ENCODE results near the gene GRID2. TPM values are rescaled to one million over a fixed set of nuclear protein-coding genes. Genes with fewer than 3 reads are reported as not detected.

Gene GRID2
- total RNA-seq, 1 donor from 2014 or later, result 2.1 TPM

DNA sequence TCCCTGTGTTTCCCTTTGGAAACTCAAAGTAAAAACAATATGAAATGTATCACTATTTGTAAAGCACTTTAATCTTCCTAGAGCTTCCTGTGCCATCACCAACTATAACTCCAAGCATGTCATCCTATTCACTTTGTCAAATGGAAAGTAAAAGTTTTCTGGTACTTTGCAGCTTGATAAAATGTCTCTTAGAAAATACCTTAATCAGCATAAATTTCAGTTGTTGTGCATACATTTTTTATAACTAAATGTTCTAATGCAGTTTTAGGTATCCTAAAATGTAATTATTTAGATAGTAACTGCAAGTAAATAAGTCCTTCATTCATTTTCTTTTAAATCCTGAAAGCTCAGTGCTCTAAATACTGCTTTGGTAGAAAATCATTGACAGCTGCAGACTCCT is 558.7 kb downstream of the GRID2 start:
- Mint-ChIP-seq H3K4me1 (ENCODE audit: low read depth, unreplicated experiment) (peaks cover 3% of the 10 kb centered on the region), H3K4me3 (ENCODE audit: unreplicated experiment) (no peak overlapping the region), H3K9me3 (ENCODE audit: unreplicated experiment) (no peaks in the 10 kb centered on the region), H3K27me3 (ENCODE audit: unreplicated experiment) (no peaks in the 10 kb centered on the region), H3K27ac (ENCODE audit: unreplicated experiment) (no peak overlapping the region), H3K36me3 (ENCODE audit: unreplicated experiment) (no peaks in the 10 kb centered on the region)
- DNase-seq, result no peak
- TF ChIP-seq, protein P1, sequence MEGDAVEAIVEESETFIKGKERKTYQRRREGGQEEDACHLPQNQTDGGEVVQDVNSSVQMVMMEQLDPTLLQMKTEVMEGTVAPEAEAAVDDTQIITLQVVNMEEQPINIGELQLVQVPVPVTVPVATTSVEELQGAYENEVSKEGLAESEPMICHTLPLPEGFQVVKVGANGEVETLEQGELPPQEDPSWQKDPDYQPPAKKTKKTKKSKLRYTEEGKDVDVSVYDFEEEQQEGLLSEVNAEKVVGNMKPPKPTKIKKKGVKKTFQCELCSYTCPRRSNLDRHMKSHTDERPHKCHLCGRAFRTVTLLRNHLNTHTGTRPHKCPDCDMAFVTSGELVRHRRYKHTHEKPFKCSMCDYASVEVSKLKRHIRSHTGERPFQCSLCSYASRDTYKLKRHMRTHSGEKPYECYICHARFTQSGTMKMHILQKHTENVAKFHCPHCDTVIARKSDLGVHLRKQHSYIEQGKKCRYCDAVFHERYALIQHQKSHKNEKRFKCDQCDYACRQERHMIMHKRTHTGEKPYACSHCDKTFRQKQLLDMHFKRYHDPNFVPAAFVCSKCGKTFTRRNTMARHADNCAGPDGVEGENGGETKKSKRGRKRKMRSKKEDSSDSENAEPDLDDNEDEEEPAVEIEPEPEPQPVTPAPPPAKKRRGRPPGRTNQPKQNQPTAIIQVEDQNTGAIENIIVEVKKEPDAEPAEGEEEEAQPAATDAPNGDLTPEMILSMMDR (IDR thresholded peaks at IDR 0.05; ENCODE audit: partially characterized antibody, unreplicated experiment), result no peak

- Mint-ChIP-seq H3K9me3 (ENCODE audit: unreplicated experiment) (no peaks in the 10 kb centered on the region), H3K4me1 (ENCODE audit: low read depth, unreplicated experiment) (peaks cover 3% of the 10 kb centered on the region), H3K27me3 (ENCODE audit: unreplicated experiment) (peaks cover 1% of the 10 kb centered on the region), H3K4me3 (ENCODE audit: unreplicated experiment) (no peak overlapping the region), H3K36me3 (ENCODE audit: unreplicated experiment) (no peaks in the 10 kb centered on the region), H3K27ac (ENCODE audit: unreplicated experiment) (no peak overlapping the region)
- TF ChIP-seq, protein P1 (IDR thresholded peaks at IDR 0.05; ENCODE audit: partially characterized antibody, unreplicated experiment), result no peak
- no peak for DNase-seq
Observed at GRCh38 chr4:92864096-92864495, 560.3 kb downstream of the GRID2 start.

DNA sequence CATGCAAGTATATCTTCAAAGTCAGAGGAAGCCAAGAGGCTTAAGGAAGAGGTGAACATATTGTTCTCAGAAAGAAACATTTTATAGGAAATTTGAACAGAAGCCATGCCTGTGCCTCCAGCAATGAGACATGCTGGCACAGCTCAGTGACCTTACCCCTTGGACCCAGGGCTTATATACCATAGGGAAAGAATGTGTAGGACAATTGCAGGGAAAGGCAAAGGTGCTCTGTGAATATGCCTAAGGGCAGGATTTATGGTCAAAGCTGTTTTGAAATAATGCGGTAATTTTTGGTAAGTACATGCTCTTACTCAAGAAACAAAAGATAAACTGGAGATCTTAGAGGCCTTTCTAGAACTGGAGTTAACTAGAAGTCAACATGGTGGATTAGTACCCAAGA is 568.8 kb downstream of the GRID2 start:
- no peak overlapping the region for H3K27ac Mint-ChIP-seq (ENCODE audit: unreplicated experiment)
- no peaks in the 10 kb centered on the region for H3K9me3 Mint-ChIP-seq (ENCODE audit: unreplicated experiment)
- no peak for DNase-seq
- H3K4me3 Mint-ChIP-seq (ENCODE audit: unreplicated experiment), result no peak overlapping the region
- peaks cover 1% of the 10 kb centered on the region for H3K27me3 Mint-ChIP-seq (ENCODE audit: unreplicated experiment)
- H3K36me3 Mint-ChIP-seq (ENCODE audit: unreplicated experiment), result no peaks in the 10 kb centered on the region
- TF ChIP-seq, protein P1 (IDR thresholded peaks at IDR 0.05; ENCODE audit: partially characterized antibody, unreplicated experiment), result no peak
- no peaks in the 10 kb centered on the region for H3K4me1 Mint-ChIP-seq (ENCODE audit: low read depth, unreplicated experiment)

DNA sequence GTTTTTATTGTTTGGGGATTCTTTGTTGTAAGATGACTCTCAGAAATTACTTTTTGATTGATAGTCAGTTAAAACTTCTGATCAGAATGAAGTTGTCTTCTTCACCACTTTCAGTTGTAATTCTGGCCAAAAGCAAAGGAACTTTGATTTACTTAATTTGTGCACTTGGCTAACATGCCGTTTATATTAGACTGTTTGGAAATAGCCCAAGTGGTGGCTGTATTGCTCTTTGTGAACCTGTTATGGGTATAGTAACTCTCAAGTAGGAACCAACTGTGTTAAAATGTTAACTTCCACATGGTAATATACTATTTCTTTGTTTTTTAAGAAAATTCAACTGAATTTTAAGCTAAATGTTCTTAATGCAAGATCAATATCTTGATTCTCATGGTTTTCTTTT is 581.9 kb downstream of the GRID2 start:
- no peak overlapping the region for H3K4me3 Mint-ChIP-seq (ENCODE audit: unreplicated experiment)
- no peaks in the 10 kb centered on the region for H3K36me3 Mint-ChIP-seq (ENCODE audit: unreplicated experiment)
- DNase-seq, result no peak
- peaks cover 2% of the 10 kb centered on the region for H3K9me3 Mint-ChIP-seq (ENCODE audit: unreplicated experiment)
- H3K27me3 Mint-ChIP-seq (ENCODE audit: unreplicated experiment), result no peaks in the 10 kb centered on the region
- no peak overlapping the region for H3K27ac Mint-ChIP-seq (ENCODE audit: unreplicated experiment)
- no peaks in the 10 kb centered on the region for H3K4me1 Mint-ChIP-seq (ENCODE audit: low read depth, unreplicated experiment)
- TF ChIP-seq, protein P1 (IDR thresholded peaks at IDR 0.05; ENCODE audit: partially characterized antibody, unreplicated experiment), result no peak

- TF ChIP-seq, protein P1 (IDR thresholded peaks at IDR 0.05; ENCODE audit: partially characterized antibody, unreplicated experiment), result no peak
- peaks cover 2% of the 10 kb centered on the region for H3K9me3 Mint-ChIP-seq (ENCODE audit: unreplicated experiment)
Observed at GRCh38 chr4:92952426-92952825, 648.7 kb downstream of the GRID2 start.

More at GRCh38 chr4:92952426-92952825, 648.7 kb downstream of the GRID2 start:
- no peaks in the 10 kb centered on the region for H3K4me1 Mint-ChIP-seq (ENCODE audit: low read depth, unreplicated experiment)
- no peak overlapping the region for H3K4me3 Mint-ChIP-seq (ENCODE audit: unreplicated experiment)
- H3K27me3 Mint-ChIP-seq (ENCODE audit: unreplicated experiment), result no peaks in the 10 kb centered on the region
- no peak overlapping the region for H3K27ac Mint-ChIP-seq (ENCODE audit: unreplicated experiment)
- no peak for DNase-seq
- peaks cover 5% of the 10 kb centered on the region for H3K36me3 Mint-ChIP-seq (ENCODE audit: unreplicated experiment)
